PC-9 (cell line): Measurements from ENCODE around the gene KIF26B. TPM values are rescaled to one million over a fixed set of nuclear protein-coding genes. Genes with fewer than 3 reads are reported as not detected.
"Not testable (repeated sequence)": the region's sequence is repeated elsewhere in the genome, so short reads cannot be mapped to it uniquely, and the experiment has no call there.

ENCODE experiments used
- BruUV-seq: library from RNA; stranded (reverse); fragments of 400-500 nt; replicated peaks from 2 replicates; lab custom pipeline; 2021; lab: Mats Ljungman, UMichigan
- CTCF ChIA-PET: fragments of 300-600 bp; sonication (Branson Sonifier 250); formaldehyde crosslinking; loops from one replicate; lab custom pipeline; 2022; ENCODE audit warnings: antibody characterized with exemption; lab: Charles Lee
- POLR2A ChIA-PET: fragments of 300-600 bp; sonication (Branson Sonifier 250); formaldehyde crosslinking; loops from one replicate; lab custom pipeline; 2022; ENCODE audit warnings: antibody characterized with exemption; ENCODE audit not compliant: unreplicated experiment; lab: Charles Lee
- DNase-seq, 2 experiments: peaks; one replicate each; pipeline versions ENCODE4 v3.0.0 to v3.0.0-alpha.2; 2015 to 2022; ENCODE audit warnings: mixed read lengths in 1 of 2
- H2AFZ ChIP-seq: fragments of 200-600 bp; sonication (generic); 2 replicates; pipeline ENCODE4 v1.8.1; 2017; ENCODE audit warnings: antibody characterized with exemption
- H3F3A ChIP-seq: fragments of 200-600 bp; sonication (generic); 2 replicates; pipeline ENCODE4 v1.8.1; 2017; ENCODE audit warnings: antibody characterized with exemption, mild to moderate bottlenecking, low read depth; ENCODE audit not compliant: insufficient read depth
- H3K27ac ChIP-seq: fragments of 200-600 bp; sonication (generic); 2 replicates; pipeline ENCODE4 v1.6.1; 2016; ENCODE audit warnings: mixed run types
- H3K27me3 ChIP-seq: fragments of 200-600 bp; sonication (generic); 2 replicates; pipeline ENCODE4 v1.6.1; 2016; ENCODE audit warnings: low read depth, mixed run types; ENCODE audit not compliant: insufficient read depth
- H3K36me3 ChIP-seq: fragments of 200-600 bp; sonication (generic); 2 replicates; pipeline ENCODE4 v1.6.1; 2016; ENCODE audit warnings: low read depth, mixed run types
- H3K4me1 ChIP-seq: fragments of 200-600 bp; sonication (generic); replicated peaks from 2 replicates; pipeline ENCODE4 v1.6.1; 2016; ENCODE audit warnings: mixed run types; ENCODE audit not compliant: insufficient read depth
- H3K4me2 ChIP-seq: fragments of 200-600 bp; sonication (generic); 2 replicates; pipeline ENCODE4 v1.6.1; 2017; ENCODE audit warnings: mixed run types
- H3K4me3 ChIP-seq: fragments of 200-600 bp; sonication (generic); 2 replicates; pipeline ENCODE4 v1.6.1; 2016; ENCODE audit warnings: mixed run types
- H3K79me2 ChIP-seq: fragments of 200-600 bp; sonication (generic); 2 replicates; pipeline ENCODE4 v1.6.1; 2017; ENCODE audit warnings: low read depth, mixed run types
- H3K9me2 ChIP-seq: fragments of 200-600 bp; sonication (generic); 2 replicates; pipeline ENCODE4 v1.8.1; 2017; ENCODE audit warnings: mild to moderate bottlenecking; ENCODE audit not compliant: insufficient read depth
- H3K9me3 ChIP-seq: fragments of 200-600 bp; sonication (generic); 2 replicates; pipeline ENCODE4 v1.8.1; 2016; ENCODE audit warnings: low read depth; ENCODE audit not compliant: insufficient read depth
- H4K20me1 ChIP-seq: fragments of 200-600 bp; sonication (generic); 2 replicates; pipeline ENCODE4 v1.8.1; 2017; ENCODE audit not compliant: insufficient read depth
- EZH2 ChIP-seq: fragments of 200-600 bp; sonication (generic); IDR thresholded peaks from 2 replicates; pipeline ENCODE4 v1.8.0; 2017; ENCODE audit warnings: antibody characterized with exemption, low read depth
- intact Hi-C: fragments of 100-400 bp; cut with micrococcal nuclease; formaldehyde crosslinking; loops from one replicate; pipeline ENCODE4 v1.10.0; 2022; ENCODE audit not compliant: unreplicated experiment
- total RNA-seq: library from RNA; stranded (reverse); gene quantifications from 2 replicates; pipeline ENCODE4 v1.2.3, GENCODE V29; 2021
- TF ChIP-seq, protein P1 (sequence below): fragments of 200-600 bp; sonication (generic); conservative IDR thresholded peaks from 2 replicates; pipeline ENCODE4 v1.6.1; 2017; ENCODE audit warnings: mixed run types, antibody characterized with exemption, mild to moderate bottlenecking, moderate library complexity

Gene KIF26B
- total RNA-seq, 1 experiment from 2014 or later = 0.11 TPM

DNA sequence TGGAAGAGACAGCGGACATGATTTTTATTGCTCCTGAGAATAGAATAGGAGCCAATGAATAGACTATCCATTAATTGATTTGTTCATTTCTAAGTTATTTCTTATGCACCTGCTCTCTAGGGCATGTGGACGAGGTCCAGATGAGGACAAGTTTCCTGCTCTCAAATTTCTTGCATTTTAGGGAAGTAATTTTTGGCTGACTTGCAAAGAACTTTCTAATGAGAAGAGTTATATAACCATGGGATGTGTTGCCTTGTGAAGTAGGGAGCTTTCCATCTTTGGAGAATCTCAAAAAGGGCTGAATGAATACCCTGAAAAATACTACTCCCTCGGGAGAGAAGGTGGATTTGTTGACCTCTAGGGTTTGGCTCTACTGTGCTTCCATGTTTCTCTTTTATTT lies 243.0 kb downstream of the KIF26B start:
- Histone ChIP-seq H3K79me2 (no peaks in the 10 kb centered on the region), H3K9me2 (no peaks in the 10 kb centered on the region), H2AFZ (no peak overlapping the region), H3K4me1 (no peaks in the 10 kb centered on the region), H3K27me3 (peaks cover 82% of the 10 kb centered on the region), H3K4me2 (no peak overlapping the region), H4K20me1 (no peaks in the 10 kb centered on the region), H3K27ac (no peak overlapping the region), H3K4me3 (no peak overlapping the region), H3K36me3 (no peaks in the 10 kb centered on the region), H3F3A (no peaks in the 10 kb centered on the region), H3K9me3 (no peaks in the 10 kb centered on the region)
- intact Hi-C loops = no loop called here
- BruUV-seq = no TSS peak
- CTCF ChIA-PET = no interaction called here
- TF ChIP-seq, protein P1, sequence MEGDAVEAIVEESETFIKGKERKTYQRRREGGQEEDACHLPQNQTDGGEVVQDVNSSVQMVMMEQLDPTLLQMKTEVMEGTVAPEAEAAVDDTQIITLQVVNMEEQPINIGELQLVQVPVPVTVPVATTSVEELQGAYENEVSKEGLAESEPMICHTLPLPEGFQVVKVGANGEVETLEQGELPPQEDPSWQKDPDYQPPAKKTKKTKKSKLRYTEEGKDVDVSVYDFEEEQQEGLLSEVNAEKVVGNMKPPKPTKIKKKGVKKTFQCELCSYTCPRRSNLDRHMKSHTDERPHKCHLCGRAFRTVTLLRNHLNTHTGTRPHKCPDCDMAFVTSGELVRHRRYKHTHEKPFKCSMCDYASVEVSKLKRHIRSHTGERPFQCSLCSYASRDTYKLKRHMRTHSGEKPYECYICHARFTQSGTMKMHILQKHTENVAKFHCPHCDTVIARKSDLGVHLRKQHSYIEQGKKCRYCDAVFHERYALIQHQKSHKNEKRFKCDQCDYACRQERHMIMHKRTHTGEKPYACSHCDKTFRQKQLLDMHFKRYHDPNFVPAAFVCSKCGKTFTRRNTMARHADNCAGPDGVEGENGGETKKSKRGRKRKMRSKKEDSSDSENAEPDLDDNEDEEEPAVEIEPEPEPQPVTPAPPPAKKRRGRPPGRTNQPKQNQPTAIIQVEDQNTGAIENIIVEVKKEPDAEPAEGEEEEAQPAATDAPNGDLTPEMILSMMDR = no peak
- no peak for TF ChIP-seq EZH2
- POLR2A ChIA-PET = no interaction called here
- no peak for DNase-seq

DNA sequence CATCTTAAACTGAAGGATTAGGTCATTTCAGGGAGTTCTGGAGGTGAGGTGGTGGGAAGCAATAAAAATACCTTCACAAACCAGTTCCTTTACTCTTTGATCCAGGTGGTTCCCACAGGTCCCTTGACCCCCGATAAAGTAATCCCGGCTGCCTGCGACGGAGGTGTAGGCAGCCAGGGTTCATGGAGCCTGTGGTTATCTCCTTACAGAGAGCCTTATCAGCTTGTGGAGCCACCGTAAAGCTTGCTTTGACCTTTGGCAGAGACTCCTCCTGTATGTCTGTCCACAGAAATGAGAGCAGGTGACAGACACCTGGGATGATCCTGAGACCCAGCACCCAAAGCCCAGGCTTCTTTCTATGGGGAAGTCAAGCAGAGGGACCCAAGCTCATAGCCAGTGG lies 243.4 kb downstream of the KIF26B start:
- TF ChIP-seq, protein P1 = no peak
- no peak for TF ChIP-seq EZH2
- no peaks in the 10 kb centered on the region for H3K9me2 ChIP-seq
- intact Hi-C loops = no loop called here
- H3K79me2 ChIP-seq = no peaks in the 10 kb centered on the region
- H3K27ac ChIP-seq = no peak overlapping the region
- no peaks in the 10 kb centered on the region for H4K20me1 ChIP-seq
- no TSS peak for BruUV-seq
- no peak overlapping the region for H2AFZ ChIP-seq
- ChIA-PET POLR2A (no interaction called here), CTCF (no interaction called here)
- no peaks in the 10 kb centered on the region for H3K9me3 ChIP-seq
- no peak overlapping the region for H3K4me3 ChIP-seq
- H3F3A ChIP-seq = no peaks in the 10 kb centered on the region
- H3K36me3 ChIP-seq = no peaks in the 10 kb centered on the region
- H3K4me1 ChIP-seq = no peaks in the 10 kb centered on the region
- peaks cover 82% of the 10 kb centered on the region for H3K27me3 ChIP-seq
- no peak for DNase-seq
- H3K4me2 ChIP-seq = no peak overlapping the region

GRCh38 chr1:245401881-245402587 lies 247.2 kb downstream of the KIF26B start:
- Histone ChIP-seq H3K9me3 (no peaks in the 10 kb centered on the region), H3K4me2 (no peak overlapping the region), H4K20me1 (no peaks in the 10 kb centered on the region), H3K27me3 (peaks cover 84% of the 10 kb centered on the region), H3K79me2 (no peaks in the 10 kb centered on the region), H3K36me3 (no peaks in the 10 kb centered on the region), H3K27ac (no peak overlapping the region), H3F3A (no peaks in the 10 kb centered on the region), H3K9me2 (no peaks in the 10 kb centered on the region), H3K4me3 (no peak overlapping the region), H3K4me1 (no peaks in the 10 kb centered on the region), H2AFZ (no peak overlapping the region)
- BruUV-seq = no TSS peak
- intact Hi-C loops = no loop called here
- POLR2A ChIA-PET = no interaction called here
- no peak for TF ChIP-seq EZH2
- TF ChIP-seq, protein P1 = no peak
- CTCF ChIA-PET = no interaction called here
- no peak for DNase-seq

DNA sequence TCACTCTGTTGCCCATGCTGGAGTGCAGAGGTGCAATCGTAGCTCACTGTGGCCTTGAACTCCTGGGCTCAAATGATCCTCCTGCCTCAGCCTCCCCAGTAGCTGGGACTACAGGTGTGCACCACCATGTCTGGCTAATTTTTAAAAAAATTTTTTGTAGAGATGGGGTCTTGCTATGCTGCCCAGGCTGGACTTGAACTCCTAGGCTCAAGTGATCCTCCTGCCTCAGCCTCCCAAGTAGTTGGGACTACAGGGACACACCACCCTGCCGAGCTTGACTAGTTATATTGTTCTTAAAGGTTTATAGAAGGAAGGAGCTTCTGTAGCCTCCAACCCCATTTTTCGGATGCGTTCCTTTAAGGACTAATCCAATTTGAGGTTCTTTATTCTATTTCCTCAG lies 248.2 kb downstream of the KIF26B start:
- H2AFZ ChIP-seq, H3K79me2 ChIP-seq, H3K4me3 ChIP-seq, DNase-seq, CTCF ChIA-PET, BruUV-seq, H4K20me1 ChIP-seq, H3K27ac ChIP-seq, H3K9me3 ChIP-seq, intact Hi-C loops, H3F3A ChIP-seq, H3K4me2 ChIP-seq, H3K9me2 ChIP-seq, POLR2A ChIA-PET, H3K36me3 ChIP-seq, H3K4me1 ChIP-seq: not testable (repeated sequence)
- H3K27me3 ChIP-seq = peaks cover 84% of the 10 kb centered on the region
